Epithelial cell of proximal tubule (primary cell): ENCODE measurements around the gene CCDC63. TPM values are rescaled to one million over a fixed set of nuclear protein-coding genes. Genes with fewer than 3 reads are reported as not detected.
A peak's percentile ranks its signal among the peaks of the same experiment; 100 is the strongest.

Experiments
- DNase-seq: peaks from one replicate; pipeline ENCODE4 v3.0.0-alpha.2; 2011; ENCODE audit warnings: low read depth
- H3K4me3 ChIP-seq: 2 replicates; pipeline ENCODE4 v1.5.1; 2011; ENCODE audit warnings: low read depth, mild to moderate bottlenecking, low read length
- CTCF ChIP-seq: conservative IDR thresholded peaks from 2 replicates; pipeline ENCODE4 v1.5.1; 2012; ENCODE audit warnings: low read depth, mild to moderate bottlenecking, low read length
- total RNA-seq: library from RNA; depleted of rRNA; stranded (reverse); fragments of >200 nt; gene quantifications from 2 replicates; pipeline ENCODE4 v1.2.3, GENCODE V29; 2015

CCDC63 gene
- not detected in 2 replicates for total RNA-seq

DNA sequence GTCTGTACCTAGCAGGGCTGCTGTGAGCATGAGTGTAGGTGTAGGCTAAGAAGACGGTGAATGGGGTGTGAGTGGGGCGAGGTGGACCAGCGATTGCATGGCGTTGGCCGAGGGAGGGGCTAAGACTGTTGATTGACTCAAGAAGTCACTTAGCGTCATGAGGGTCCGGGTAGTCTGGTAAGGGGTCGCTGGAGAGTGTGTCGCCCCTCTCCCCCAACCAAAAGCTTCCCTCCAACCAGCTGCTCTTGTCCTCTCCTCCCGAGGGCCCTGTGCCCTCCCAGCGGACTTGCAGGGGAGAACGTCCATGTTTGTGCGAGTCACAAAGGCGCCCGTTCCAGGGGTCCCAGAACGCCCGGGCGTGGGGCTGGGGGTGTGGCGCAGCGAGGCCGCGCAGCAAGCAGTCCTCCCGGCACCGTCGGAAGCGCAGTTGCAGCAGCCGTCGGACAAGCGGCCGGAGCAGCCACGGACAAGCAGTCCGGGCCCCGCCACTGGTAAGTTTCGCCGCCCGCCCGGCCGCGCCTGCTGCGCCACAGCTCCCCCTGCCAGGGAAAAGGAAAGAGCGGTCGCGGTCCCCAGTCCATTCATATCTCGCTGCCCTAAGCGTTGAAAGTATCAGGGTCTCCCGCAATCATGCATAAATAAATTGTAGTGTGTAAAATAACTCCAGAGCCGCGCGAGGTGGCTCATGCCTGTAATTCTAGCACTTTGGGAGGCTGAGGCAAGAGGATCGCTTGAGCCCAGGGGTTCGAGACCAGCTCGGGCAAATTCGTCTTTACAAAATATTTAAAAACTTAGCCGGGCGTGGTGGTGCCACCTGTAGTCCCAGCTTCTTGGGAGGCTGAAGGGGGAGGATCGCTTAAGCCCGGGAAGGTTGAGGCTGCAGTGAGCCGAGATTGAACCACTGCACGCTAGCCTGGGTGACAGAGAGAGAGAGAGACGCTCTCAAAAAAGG is at the start of gene CCDC63:
CCDC63 (plus strand) TSS at position 373 of the 952 bp plus-strand sequence. CDS start 5,968 bp downstream, outside the sequence.
- peak; percentile 40 for TF ChIP-seq CTCF
- DNase-seq: no peak
- H3K4me3 ChIP-seq: no peak within 1 kb of the TSS

DNA sequence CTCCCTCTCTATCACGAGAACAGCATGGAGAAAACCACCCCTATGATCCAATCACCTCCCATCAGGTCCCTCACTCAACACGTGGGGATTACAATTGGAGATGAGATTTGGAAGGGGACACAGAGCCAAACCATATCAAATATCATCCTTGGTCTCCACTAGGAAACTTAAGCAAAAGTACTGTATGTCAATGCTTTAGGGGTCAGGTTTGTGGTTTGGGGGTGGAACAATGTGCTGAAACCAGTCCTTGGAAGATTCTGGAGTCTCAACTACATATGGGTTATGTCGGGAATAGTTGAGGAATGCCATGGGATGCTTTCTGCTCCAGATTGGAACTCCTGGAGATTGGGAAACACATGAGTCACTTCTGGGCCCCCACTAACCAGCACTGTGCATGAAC is 48.3 kb upstream of the CCDC63 start:
- TF ChIP-seq CTCF: no peak
- DNase-seq: no peak
- H3K4me3 ChIP-seq: no peak overlapping the region

DNA sequence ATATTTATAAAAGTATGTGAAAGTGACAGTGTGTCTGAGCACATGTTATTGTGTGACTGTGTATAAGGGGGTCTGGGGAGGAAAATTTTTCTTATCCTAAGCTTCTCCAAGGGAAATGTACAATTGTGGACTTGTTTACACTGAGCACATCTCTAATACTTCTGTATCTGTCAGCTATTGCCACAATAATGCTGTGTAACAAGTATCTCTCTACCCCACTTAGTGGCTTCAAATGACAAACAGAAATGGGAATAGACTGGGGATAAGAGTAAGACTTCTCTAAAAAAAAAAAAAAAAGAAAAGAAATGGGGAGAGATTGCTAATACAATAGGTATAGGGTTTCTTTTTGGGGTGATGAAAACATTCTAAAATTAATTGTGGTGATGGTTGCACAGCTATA is 44.3 kb upstream of the CCDC63 start:
- no peak for DNase-seq
- H3K4me3 ChIP-seq: no peak overlapping the region
- TF ChIP-seq CTCF: no peak

DNA sequence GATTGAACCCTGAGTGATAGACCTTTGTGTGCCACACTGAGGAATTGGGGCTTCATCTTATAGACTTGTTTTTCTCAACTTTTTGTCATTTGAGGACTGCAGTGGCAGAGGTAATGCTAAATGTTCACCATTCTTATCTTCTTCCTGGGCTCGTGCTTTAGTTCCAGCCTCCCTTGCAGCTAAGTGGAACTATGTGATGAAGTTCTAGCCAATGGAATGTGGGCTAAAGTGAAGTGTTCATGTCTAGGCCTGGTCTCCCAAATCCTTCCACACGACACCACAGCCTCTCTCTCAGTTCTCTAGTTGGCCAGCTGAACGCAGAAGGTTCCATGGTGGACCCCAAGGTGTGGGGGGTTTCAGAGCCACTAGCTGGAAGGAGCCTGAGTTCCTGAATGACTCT is 42.4 kb upstream of the CCDC63 start:
- TF ChIP-seq CTCF: no peak
- DNase-seq: no peak
- H3K4me3 ChIP-seq: no peak overlapping the region

GRCh38 chr12:110807640-110808039 is 39.1 kb upstream of the CCDC63 start:
- H3K4me3 ChIP-seq: no peak overlapping the region
- no peak for TF ChIP-seq CTCF
- DNase-seq: no peak

DNA sequence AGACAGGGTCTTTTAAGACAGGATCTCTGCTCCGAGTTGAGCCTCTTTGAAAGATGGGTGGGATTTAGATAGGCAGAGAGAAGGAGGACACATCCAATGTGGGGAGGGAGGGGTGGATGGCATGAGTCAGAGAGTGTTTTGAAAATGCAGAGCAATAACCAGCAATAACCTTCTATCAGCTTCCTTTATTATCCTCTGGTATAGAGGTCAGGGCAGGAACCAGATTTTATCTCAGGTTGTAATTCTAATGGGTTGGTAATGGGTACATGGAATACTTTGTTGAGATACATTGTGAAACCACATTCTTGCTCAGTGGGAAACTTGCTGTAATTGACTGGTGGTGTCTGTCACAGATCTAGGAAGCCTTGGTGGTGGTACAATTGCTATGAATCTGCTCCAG is 37.6 kb upstream of the CCDC63 start:
- no peak for DNase-seq
- no peak for TF ChIP-seq CTCF
- H3K4me3 ChIP-seq: no peak overlapping the region

- no peak for TF ChIP-seq CTCF
- H3K4me3 ChIP-seq: no peak overlapping the region
Measured at GRCh38 chr12:110811972-110812371, 34.8 kb upstream of the CCDC63 start.

More at GRCh38 chr12:110811972-110812371, 34.8 kb upstream of the CCDC63 start:
- DNase-seq: no peak
